Measurements from ENCODE around the gene SH2D3C.

SH2D3C gene

DNA sequence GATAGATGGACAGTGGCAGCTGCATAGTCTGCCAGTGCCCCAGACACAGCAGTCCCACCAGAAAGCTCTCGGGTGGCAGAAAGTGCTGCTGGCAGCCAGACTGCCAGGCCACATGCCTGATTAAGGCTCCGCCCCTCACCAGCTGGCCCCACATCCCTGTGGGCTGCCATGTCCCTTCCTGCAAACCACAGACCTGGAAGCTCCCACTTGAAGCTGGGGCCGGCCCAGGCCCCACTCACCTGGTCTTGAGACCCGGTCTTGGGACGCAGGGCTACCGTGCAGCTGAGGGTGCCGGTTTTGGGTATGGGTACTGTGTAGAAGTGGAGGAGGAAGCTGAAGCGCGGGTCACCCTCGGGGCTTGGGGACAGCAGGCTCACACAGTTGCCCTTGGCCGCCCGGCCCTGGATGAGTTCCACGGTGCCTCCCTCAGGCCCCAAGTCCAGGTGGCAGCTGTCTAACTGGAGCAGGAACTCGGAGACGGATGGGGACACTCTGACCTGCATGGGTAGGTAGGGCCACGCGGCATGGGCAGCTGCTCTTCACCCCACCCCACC, 39.5 kb upstream of the SH2D3C start:
- intact Hi-C loops (cut with DNase I; ENCODE audit: low total_unique reads), result no loop called here
- TF ChIP-seq, protein P1, sequence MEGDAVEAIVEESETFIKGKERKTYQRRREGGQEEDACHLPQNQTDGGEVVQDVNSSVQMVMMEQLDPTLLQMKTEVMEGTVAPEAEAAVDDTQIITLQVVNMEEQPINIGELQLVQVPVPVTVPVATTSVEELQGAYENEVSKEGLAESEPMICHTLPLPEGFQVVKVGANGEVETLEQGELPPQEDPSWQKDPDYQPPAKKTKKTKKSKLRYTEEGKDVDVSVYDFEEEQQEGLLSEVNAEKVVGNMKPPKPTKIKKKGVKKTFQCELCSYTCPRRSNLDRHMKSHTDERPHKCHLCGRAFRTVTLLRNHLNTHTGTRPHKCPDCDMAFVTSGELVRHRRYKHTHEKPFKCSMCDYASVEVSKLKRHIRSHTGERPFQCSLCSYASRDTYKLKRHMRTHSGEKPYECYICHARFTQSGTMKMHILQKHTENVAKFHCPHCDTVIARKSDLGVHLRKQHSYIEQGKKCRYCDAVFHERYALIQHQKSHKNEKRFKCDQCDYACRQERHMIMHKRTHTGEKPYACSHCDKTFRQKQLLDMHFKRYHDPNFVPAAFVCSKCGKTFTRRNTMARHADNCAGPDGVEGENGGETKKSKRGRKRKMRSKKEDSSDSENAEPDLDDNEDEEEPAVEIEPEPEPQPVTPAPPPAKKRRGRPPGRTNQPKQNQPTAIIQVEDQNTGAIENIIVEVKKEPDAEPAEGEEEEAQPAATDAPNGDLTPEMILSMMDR (IDR thresholded peaks at IDR 0.05), result no peak
- Histone ChIP-seq H3K9me3 (no peaks in the 10 kb centered on the region), H3K4me1 (no peaks in the 10 kb centered on the region), H3K27ac (no peak overlapping the region), H3K4me3 (no peak overlapping the region), H3K36me3 (peaks cover 21 to 90% (median 84%) of the 10 kb centered on the region in 3 donors), H3K27me3 (no peaks in the 10 kb centered on the region)
- no peak for DNase-seq

DNA sequence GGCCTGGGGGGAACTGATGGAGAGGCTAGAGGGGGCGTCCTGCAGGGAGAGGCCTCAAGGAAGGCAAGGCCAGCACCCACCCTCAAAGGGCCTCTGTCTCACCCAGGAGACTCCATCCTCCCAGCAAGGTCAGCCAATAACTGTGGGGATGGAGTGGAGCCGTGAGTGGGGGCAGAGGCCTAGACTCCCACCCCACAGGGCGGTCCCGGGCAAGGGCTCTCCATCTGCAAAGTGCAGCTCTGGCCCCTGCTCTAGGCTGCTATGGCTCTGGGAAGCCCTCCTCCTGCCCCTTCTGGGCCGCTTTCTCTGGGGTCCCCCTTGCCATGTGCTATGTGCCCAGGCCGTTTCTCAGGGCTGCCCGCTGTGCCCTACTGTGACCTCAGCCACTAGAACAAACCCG, 38.3 kb upstream of the SH2D3C start:
- Histone ChIP-seq H3K36me3 (peaks cover 34 to 96% (median 96%) of the 10 kb centered on the region in 3 donors), H3K4me1 (no peaks in the 10 kb centered on the region), H3K9me3 (no peaks in the 10 kb centered on the region), H3K27me3 (no peaks in the 10 kb centered on the region), H3K4me3 (no peak overlapping the region), H3K27ac (no peak overlapping the region)
- intact Hi-C loops (cut with DNase I; ENCODE audit: low total_unique reads), result no loop called here
- no peak for DNase-seq
- TF ChIP-seq, protein P1 (IDR thresholded peaks at IDR 0.05), result no peak

DNA sequence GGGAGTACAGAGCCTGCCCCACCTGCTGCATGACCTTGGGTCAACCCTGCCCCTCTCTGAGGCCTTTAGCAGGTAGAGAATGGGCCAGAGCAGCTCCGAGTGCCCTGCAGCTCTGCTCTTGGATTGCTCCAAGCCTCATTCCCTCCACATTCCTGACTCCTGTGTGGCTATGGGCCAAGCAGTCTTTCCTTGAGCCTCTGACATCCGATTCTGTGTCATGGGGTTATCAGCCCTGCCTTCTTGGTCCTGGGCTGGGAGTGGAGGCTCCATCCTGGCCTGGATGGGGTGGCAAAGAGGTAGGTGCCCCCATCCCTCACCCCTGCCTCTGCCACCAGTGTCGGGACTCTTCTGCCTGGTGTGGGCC, 37.9 kb upstream of the SH2D3C start:
- no peak overlapping the region for H3K4me3 ChIP-seq
- no peaks in the 10 kb centered on the region for H3K27me3 ChIP-seq
- DNase-seq, result no peak
- peaks cover 38 to 100% (median 96%) of the 10 kb centered on the region in 3 donors for H3K36me3 ChIP-seq
- no peaks in the 10 kb centered on the region for H3K4me1 ChIP-seq
- TF ChIP-seq, protein P1 (IDR thresholded peaks at IDR 0.05), result no peak
- no peaks in the 10 kb centered on the region for H3K9me3 ChIP-seq
- no peak overlapping the region for H3K27ac ChIP-seq
- intact Hi-C loops (cut with DNase I; ENCODE audit: low total_unique reads), result no loop called here

DNA sequence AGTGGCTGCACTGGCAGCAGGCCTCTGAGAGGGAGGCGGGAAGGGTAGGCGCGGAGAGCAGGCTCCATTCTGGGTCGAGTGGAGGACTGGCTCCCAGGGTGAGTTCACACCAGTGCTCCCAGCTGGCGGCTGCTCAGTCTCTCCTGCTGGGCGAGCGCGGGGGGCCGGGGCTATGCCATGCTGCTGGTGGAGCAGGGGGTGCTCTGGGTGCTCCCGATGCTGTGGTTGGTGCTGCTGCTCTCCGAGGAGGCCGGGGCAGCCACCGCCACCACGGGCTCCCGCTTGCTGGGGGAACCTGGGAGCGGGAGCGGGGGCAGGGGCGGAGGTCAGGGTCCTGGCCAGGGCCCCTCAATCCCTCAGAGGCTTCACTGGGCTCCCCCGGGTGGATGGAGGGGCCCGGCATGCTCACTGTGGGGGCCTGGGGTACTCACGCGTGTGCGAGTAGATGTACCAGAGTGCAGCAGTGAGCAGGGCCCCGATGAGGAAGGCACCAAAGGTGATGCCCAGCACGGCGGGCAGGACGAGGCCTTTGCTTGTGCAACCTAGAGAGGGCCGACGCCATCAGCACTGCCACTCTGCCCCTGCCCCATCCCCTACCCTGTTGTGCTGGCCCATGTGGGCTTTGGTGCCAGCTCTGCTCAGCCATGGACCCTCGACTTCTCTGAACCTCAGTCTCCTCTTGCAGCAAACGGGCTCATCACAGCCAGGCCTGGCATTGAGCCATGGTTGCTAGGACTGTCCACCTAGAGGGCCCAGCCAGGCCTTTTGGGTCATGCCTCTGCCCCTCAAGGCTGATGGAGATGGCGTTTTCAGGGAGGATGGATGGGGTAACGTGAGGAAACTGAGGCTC, 37.3 kb upstream of the SH2D3C start:
- Histone ChIP-seq H3K4me1 (no peaks in the 10 kb centered on the region), H3K27ac (no peak overlapping the region), H3K9me3 (no peaks in the 10 kb centered on the region), H3K36me3 (peaks cover 44 to 100% (median 94%) of the 10 kb centered on the region in 3 donors), H3K27me3 (no peaks in the 10 kb centered on the region), H3K4me3 (no peak overlapping the region)
- TF ChIP-seq, protein P1 (IDR thresholded peaks at IDR 0.05), result no peak
- no peak for DNase-seq
- intact Hi-C loops (cut with DNase I; ENCODE audit: low total_unique reads), result no loop called here

DNA sequence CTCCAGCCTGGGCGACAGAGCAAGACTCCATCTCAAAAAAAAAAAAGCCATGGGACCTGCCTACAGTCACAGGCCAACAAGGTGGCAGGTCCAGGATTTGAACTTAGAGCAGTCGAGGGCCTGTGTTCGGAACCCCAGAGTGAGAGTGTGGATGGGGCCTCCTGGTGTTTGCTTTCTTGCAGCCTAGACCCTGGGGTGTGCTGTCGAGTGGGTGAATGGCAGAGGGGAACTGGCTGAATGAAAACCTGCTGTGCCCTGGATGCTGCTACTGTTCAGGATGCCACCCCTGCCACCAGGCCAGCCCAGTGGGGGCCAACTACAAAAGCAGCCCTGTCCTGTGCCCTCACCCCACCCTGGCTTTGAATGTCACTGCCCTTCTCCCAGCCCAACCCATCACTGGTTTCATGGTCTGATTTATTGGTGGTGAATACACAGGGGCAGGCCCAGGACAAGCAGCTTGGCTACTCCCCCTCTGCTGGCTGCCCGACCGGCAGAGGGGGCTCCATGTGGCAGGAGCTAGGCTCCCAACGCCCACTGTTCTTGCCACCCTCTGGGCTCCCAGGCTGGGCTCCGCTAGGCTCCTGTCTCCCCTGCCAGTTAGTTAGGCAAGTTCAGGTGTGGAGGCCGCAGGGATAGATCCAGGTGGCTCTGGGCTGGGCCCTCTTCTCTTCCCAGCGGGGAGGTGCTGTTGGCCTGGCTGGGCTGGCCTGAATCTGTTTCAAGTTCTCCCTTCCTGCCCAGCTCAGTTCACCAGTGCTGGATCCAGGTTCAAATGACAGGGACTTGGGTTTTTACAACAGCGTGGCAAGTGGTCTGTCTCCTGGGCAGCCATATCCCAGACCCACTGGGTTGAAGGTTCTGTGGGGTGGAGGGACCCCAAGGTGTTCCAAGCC, 36.4 kb upstream of the SH2D3C start:
- no peaks in the 10 kb centered on the region for H3K9me3 ChIP-seq
- TF ChIP-seq, protein P1 (IDR thresholded peaks at IDR 0.05), result no peak
- peaks cover 51 to 100% (median 88%) of the 10 kb centered on the region in 3 donors for H3K36me3 ChIP-seq
- no peak overlapping the region for H3K4me3 ChIP-seq
- H3K27ac ChIP-seq, result no peak overlapping the region
- H3K27me3 ChIP-seq, result no peaks in the 10 kb centered on the region
- intact Hi-C loops (cut with DNase I; ENCODE audit: low total_unique reads), result no loop called here
- DNase-seq, result no peak
- H3K4me1 ChIP-seq, result no peaks in the 10 kb centered on the region
